Ovary (tissue), 9 donors: Measurements from ENCODE around the gene SERPINI1. TPM values are rescaled to one million over a fixed set of nuclear protein-coding genes. Genes with fewer than 3 reads are reported as not detected.

ENCODE experiments used
- DNase-seq, 5 donors: peaks; one replicate each; pipeline ENCODE4 v3.0.0-alpha.2; 2019 to 2020
- H3K27ac ChIP-seq, 2 donors: fragments of 200-600 bp; one replicate each; pipeline versions ENCODE4 v1.5.1 to v1.8.0; 2019 to 2022
- H3K27me3 ChIP-seq: fragments of 200-600 bp; one replicate; pipeline ENCODE4 v1.8.0; 2022
- H3K36me3 ChIP-seq: fragments of 200-600 bp; sonication (generic); one replicate; pipeline ENCODE4 v1.5.1; 2019
- H3K4me1 ChIP-seq: one replicate; pipeline ENCODE4 v1.8.1; 2013; ENCODE audit warnings: mild to moderate bottlenecking, moderate library complexity; ENCODE audit not compliant: insufficient read depth
- H3K4me3 ChIP-seq: fragments of 200-600 bp; sonication (generic); one replicate; pipeline ENCODE4 v1.5.1; 2017
- H3K9me3 ChIP-seq, 2 donors: fragments of 200-600 bp in 1 of 2; sonication (generic) in 1 of 2; one replicate each; pipeline versions ENCODE4 v1.5.1 to v1.8.1; 2013 to 2019; ENCODE audit warnings: mild to moderate bottlenecking in 1 of 2, moderate library complexity in 1 of 2
- CTCF ChIP-seq, 3 donors: fragments of 450-650 bp in 2 of 3; fragments of 200-600 bp in 1 of 3; IDR thresholded peaks; one replicate each; pipeline versions ENCODE4 v1.5.1 to v1.8.0; 2016 to 2022; ENCODE audit warnings: antibody characterized with exemption in 3 of 3, mild to moderate bottlenecking in 1 of 3
- EP300 ChIP-seq: sonication (generic); formaldehyde crosslinking; IDR thresholded peaks from one replicate; pipeline ENCODE4 v1.6.1; 2017; ENCODE audit warnings: antibody characterized with exemption
- POLR2A ChIP-seq: fragments of 450-650 bp; IDR thresholded peaks from one replicate; pipeline ENCODE4 v1.6.1; 2017; ENCODE audit warnings: antibody characterized with exemption, mild to moderate bottlenecking, moderate library complexity
- WGBS, 3 donors: extraction: QIAGEN DNeasy Blood & Tissue Kit in 1 of 3; methylation state at CpG; one replicate each; pipeline versions ENCODE4 v1.1.5 to v1.1.7; 2013 to 2017; 5-methylcytosine and 5-hydroxymethylcytosine counted together
- intact Hi-C, 4 donors: fragments of 100-400 bp; cut with DNase I; formaldehyde crosslinking; loops; one replicate each; pipeline versions ENCODE4 v1.11.0 to v1.15.1; 2022 to 2023
- polyA plus RNA-seq, 2 donors: library from polyadenylated mRNA; stranded (reverse); fragments of 200-250 nt in 1 of 2; fragments of 350-450 nt in 1 of 2; fragmentation: Illumina TruSeq in 1 of 2; extraction: RNeasy Lipid Tissue Mini Kit (QIAGEN cat#74804) in 1 of 2; gene quantifications; one replicate each; pipeline ENCODE4 v1.2.3, GENCODE V29; 2013 to 2014
- total RNA-seq, 7 donors: library from RNA; depleted of rRNA in 2 of 7; stranded (reverse); fragments of >200 nt in 2 of 7; fragmentation: NEBNext Ultra II Directional in 3 of 7; extraction: Animal tissue kit (Norgen Biotek cat#: 25700) in 3 of 7; gene quantifications; one replicate each; pipeline versions ENCODE4 v1.1.0 to v1.2.4, GENCODE V29; 2016 to 2023
- donor health status: DM: no; HTN: no; CAD: no; lungs with moderate emphysema.
- donor health status: DM: no; HTN: no; CAD: no.
- donor health status: Bipolar disorder and iron deficiency.
- donor health status: DM: yes; HTN: yes; CAD: no.
- donor health status: DM: no; HTN: no; CAD: no.
- donor health status: DM: yes; HTN: yes; CAD: no.

Gene SERPINI1
- total and polyA plus RNA-seq, 9 donors: 1.8 to 11.6 (median 5.0) TPM

DNA sequence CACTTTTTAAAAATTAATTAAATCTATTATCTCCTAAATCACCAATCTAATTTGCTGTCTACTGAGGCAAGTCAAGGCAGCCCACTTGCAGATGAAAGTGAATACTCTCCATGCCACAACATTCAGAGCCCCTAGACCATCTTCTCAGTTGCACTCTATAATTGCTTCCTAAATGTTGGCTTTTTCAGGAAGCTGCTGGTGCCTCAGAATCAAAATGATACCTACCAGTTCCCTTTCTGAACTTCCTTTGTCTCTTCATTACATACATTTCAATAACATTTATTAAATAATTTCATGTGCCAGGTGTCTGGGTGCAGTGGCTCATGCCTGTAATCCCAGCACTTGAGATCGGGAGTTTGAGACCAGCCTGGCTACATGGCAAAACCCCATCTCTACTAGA lies 124.1 kb downstream of the SERPINI1 start:
- intact Hi-C loops: no loop called here
- no peaks in the 10 kb centered on the region for H3K9me3 ChIP-seq
- no peak overlapping the region for H3K4me3 ChIP-seq
- H3K4me1 ChIP-seq: peaks cover 6% of the 10 kb centered on the region
- no peaks in the 10 kb centered on the region for H3K36me3 ChIP-seq
- WGBS, 3 donors: 90 to 97% (median 93%) methylated on average over 1 of the region's 1 CpG
- no peak for DNase-seq
- TF ChIP-seq POLR2A (no peak), EP300 (no peak), CTCF (IDR thresholded peaks at IDR 0.05) (no peak)
- no peak overlapping the region for H3K27ac ChIP-seq
- H3K27me3 ChIP-seq: no peaks in the 10 kb centered on the region

GRCh38 chr3:167861649-167862048 lies 126.1 kb downstream of the SERPINI1 start:
- intact Hi-C loops: no loop called here
- DNase-seq: no peak
- Histone ChIP-seq H3K27me3 (no peaks in the 10 kb centered on the region), H3K4me3 (no peak overlapping the region), H3K9me3 (no peaks in the 10 kb centered on the region), H3K27ac (no peak overlapping the region), H3K4me1 (peaks cover 6% of the 10 kb centered on the region), H3K36me3 (no peaks in the 10 kb centered on the region)
- TF ChIP-seq POLR2A: no peak
- no peak for TF ChIP-seq EP300
- TF ChIP-seq CTCF (IDR thresholded peaks at IDR 0.05): no peak
- 46 to 54% (median 49%) methylated on average over 3 of the region's 3 CpGs for WGBS, 3 donors

GRCh38 chr3:167862104-167862730 lies 126.7 kb downstream of the SERPINI1 start:
- H3K4me1 ChIP-seq: peaks cover 6% of the 10 kb centered on the region
- H3K9me3 ChIP-seq: no peaks in the 10 kb centered on the region
- WGBS, 3 donors: 13 to 27% (median 19%) methylated on average over 6 of the region's 6 CpGs
- H3K27me3 ChIP-seq: no peaks in the 10 kb centered on the region
- H3K36me3 ChIP-seq: no peaks in the 10 kb centered on the region
- TF ChIP-seq POLR2A (no peak), EP300 (no peak)
- H3K4me3 ChIP-seq: no peak overlapping the region
- no peak overlapping the region for H3K27ac ChIP-seq
- DNase-seq: no peak
- intact Hi-C loops: no loop called here

DNA sequence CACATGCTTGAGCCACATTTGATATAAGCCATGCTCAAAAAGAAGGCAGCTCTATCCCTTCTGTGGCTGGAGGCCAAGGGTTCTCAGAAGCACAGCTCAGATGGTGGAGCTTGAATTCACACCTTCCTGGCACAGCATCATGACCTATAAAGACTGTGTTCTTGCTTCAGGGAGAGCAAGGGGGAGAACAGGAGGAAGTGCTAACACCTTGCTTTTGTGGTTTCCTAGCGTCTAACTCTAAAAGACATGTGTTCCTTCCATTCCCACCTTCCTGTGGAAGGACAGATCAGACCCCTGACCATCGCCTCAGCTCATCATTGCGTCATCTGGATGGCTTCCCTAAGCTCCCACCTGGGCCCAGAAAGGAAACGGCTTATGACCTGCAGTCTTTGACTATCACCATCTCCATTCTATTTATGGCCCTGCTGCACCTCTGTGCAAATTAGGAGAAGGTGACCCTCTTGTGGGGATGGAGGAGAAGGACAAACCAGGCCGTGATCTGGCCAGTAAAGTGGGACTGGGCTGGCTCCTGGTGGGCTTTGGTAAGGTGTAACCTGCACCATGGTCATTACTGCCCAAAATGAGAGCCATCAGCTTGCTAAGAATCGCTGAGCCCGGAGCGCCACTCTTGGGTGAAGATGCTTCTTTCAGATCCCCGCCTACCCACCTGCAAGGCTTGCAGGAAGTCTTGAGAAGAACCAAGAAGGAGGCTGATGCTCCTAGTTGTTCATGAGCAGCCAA lies 128.5 kb downstream of the SERPINI1 start:
- 95 to 96% (median 96%) methylated on average over 9 of the region's 9 CpGs for WGBS, 3 donors
- no peaks in the 10 kb centered on the region for H3K36me3 ChIP-seq
- TF ChIP-seq EP300: no peak
- TF ChIP-seq CTCF (IDR thresholded peaks at IDR 0.05): no peak
- TF ChIP-seq POLR2A: no peak
- H3K27me3 ChIP-seq: no peaks in the 10 kb centered on the region
- no peak overlapping the region for H3K27ac ChIP-seq
- no peaks in the 10 kb centered on the region for H3K9me3 ChIP-seq
- intact Hi-C loops: no loop called here
- H3K4me1 ChIP-seq: peaks cover 6% of the 10 kb centered on the region
- H3K4me3 ChIP-seq: no peak overlapping the region
- DNase-seq: no peak

- Histone ChIP-seq H3K27ac (no peak overlapping the region), H3K4me3 (no peak overlapping the region), H3K36me3 (no peaks in the 10 kb centered on the region), H3K4me1 (peaks cover 6% of the 10 kb centered on the region), H3K27me3 (no peaks in the 10 kb centered on the region), H3K9me3 (no peaks in the 10 kb centered on the region)
- DNase-seq: no peak
- intact Hi-C loops: no loop called here
- TF ChIP-seq EP300 (no peak), CTCF (IDR thresholded peaks at IDR 0.05) (no peak), POLR2A (no peak)
- 41 to 69% (median 55%) methylated on average over 1 of the region's 1 CpG for WGBS, 3 donors
Observed at GRCh38 chr3:167864552-167864874, 129.0 kb downstream of the SERPINI1 start.
